Measurements from ENCODE around the gene PFN1. TPM values are rescaled to one million over a fixed set of nuclear protein-coding genes. Genes with fewer than 3 reads are reported as not detected.
"Not testable (repeated sequence)": the region's sequence is repeated elsewhere in the genome, so short reads cannot be mapped to it uniquely, and the experiment has no call there.

The PFN1 gene
- total RNA-seq, 2 donors from 2014 or later: 1,741 to 1,743 TPM

- ATAC-seq: peak; percentile 95 to 96
- DNase-seq (ENCODE audit: low spot score): peak; percentile 84
- H3K27me3 Mint-ChIP-seq: no peaks in the 10 kb centered on the region
- no peak overlapping the region for H3K27ac Mint-ChIP-seq
- H3K36me3 Mint-ChIP-seq: no peaks in the 10 kb centered on the region
- no peak overlapping the region for H3K4me3 Mint-ChIP-seq
- H3K4me1 Mint-ChIP-seq (ENCODE audit: low read depth in 2 of 2): no peaks in the 10 kb centered on the region
- H3K9me3 Mint-ChIP-seq: no peaks in the 10 kb centered on the region
These were observed 39.4 kb downstream of the PFN1 start for GRCh38 chr17:4908711-4909496.

GRCh38 chr17:4908301-4908700 is 40.0 kb downstream of the PFN1 start:
- Mint-ChIP-seq H3K36me3 (no peaks in the 10 kb centered on the region), H3K9me3 (no peaks in the 10 kb centered on the region), H3K4me3 (no peak overlapping the region), H3K4me1 (ENCODE audit: low read depth in 2 of 2) (peaks cover 3 to 5% of the 10 kb centered on the region in 2 donors), H3K27me3 (no peaks in the 10 kb centered on the region), H3K27ac (no peak overlapping the region)
- ATAC-seq (no peak), DNase-seq (ENCODE audit: low spot score) (no peak)

GRCh38 chr17:4906642-4907041 is 41.7 kb downstream of the PFN1 start:
- not testable (repeated sequence) for DNase-seq (ENCODE audit: low spot score); ATAC-seq; H3K27ac Mint-ChIP-seq; H3K36me3 Mint-ChIP-seq; H3K9me3 Mint-ChIP-seq; H3K4me3 Mint-ChIP-seq; H3K27me3 Mint-ChIP-seq
- peaks cover 15 to 19% of the 10 kb centered on the region in 2 donors for H3K4me1 Mint-ChIP-seq (ENCODE audit: low read depth in 2 of 2)

GRCh38 chr17:4903051-4903818 is 45.1 kb downstream of the PFN1 start, which contains the start of gene CHRNE:
TSS of gene CHRNE (minus strand) at chr17:4903098. CDS start at chr17:4903063, 35 bp downstream.
- Mint-ChIP-seq H3K36me3 (no peaks in the 10 kb centered on the region), H3K4me3 (peak within 1 kb of the TSS; percentile 84), H3K4me1 (ENCODE audit: low read depth in 2 of 2) (peaks cover 26 to 38% of the 10 kb centered on the region in 2 donors), H3K27me3 (no peaks in the 10 kb centered on the region), H3K27ac (peak within 1 kb of the TSS; percentile 82 to 92), H3K9me3 (no peaks in the 10 kb centered on the region)
- ATAC-seq (peak; percentile 13 to 31), DNase-seq (ENCODE audit: low spot score) (peak; percentile 76)

GRCh38 chr17:4902540-4902939 is 45.8 kb downstream of the PFN1 start:
- ATAC-seq: no peak
- peak overlapping the region; percentile 84 for H3K4me3 Mint-ChIP-seq
- H3K27ac Mint-ChIP-seq: peak overlapping the region; percentile 82 to 92
- H3K27me3 Mint-ChIP-seq: no peaks in the 10 kb centered on the region
- no peak for DNase-seq (ENCODE audit: low spot score)
- H3K36me3 Mint-ChIP-seq: no peaks in the 10 kb centered on the region
- no peaks in the 10 kb centered on the region for H3K9me3 Mint-ChIP-seq
- peaks cover 26 to 38% of the 10 kb centered on the region in 2 donors for H3K4me1 Mint-ChIP-seq (ENCODE audit: low read depth in 2 of 2)

- Mint-ChIP-seq H3K4me1 (ENCODE audit: low read depth in 2 of 2) (peaks cover 26 to 38% of the 10 kb centered on the region in 2 donors), H3K27ac (peak overlapping the region; percentile 82 to 92)
These were observed 46.5 kb downstream of the PFN1 start for GRCh38 chr17:4901648-4902344.

GRCh38 chr17:4901108-4901647 is 47.2 kb downstream of the PFN1 start:
- H3K4me1 Mint-ChIP-seq (ENCODE audit: low read depth in 2 of 2): peaks cover 26 to 38% of the 10 kb centered on the region in 2 donors
- DNase-seq (ENCODE audit: low spot score) (no peak), ATAC-seq (no peak)
- peak overlapping the region; percentile 89 for H3K4me3 Mint-ChIP-seq
- no peaks in the 10 kb centered on the region for H3K9me3 Mint-ChIP-seq
- peak overlapping the region; percentile 57 to 78 for H3K27ac Mint-ChIP-seq
- no peaks in the 10 kb centered on the region for H3K36me3 Mint-ChIP-seq
- no peaks in the 10 kb centered on the region for H3K27me3 Mint-ChIP-seq

More at GRCh38 chr17:4901648-4902344, 46.5 kb downstream of the PFN1 start:
- no peaks in the 10 kb centered on the region for H3K9me3 Mint-ChIP-seq
- H3K36me3 Mint-ChIP-seq: no peaks in the 10 kb centered on the region
- no peaks in the 10 kb centered on the region for H3K27me3 Mint-ChIP-seq
- peak overlapping the region; percentile 84 for H3K4me3 Mint-ChIP-seq
- ATAC-seq (peak; percentile 32 to 63), DNase-seq (ENCODE audit: low spot score) (no peak)

- H3K4me3 Mint-ChIP-seq: peak overlapping the region; percentile 89
- no peaks in the 10 kb centered on the region for H3K9me3 Mint-ChIP-seq
- no peaks in the 10 kb centered on the region for H3K27me3 Mint-ChIP-seq
- no peaks in the 10 kb centered on the region for H3K36me3 Mint-ChIP-seq
- peak overlapping the region; percentile 68 to 91 for H3K27ac Mint-ChIP-seq
- ATAC-seq (peak; percentile 56 to 59), DNase-seq (ENCODE audit: low spot score) (peak; percentile 79)
- H3K4me1 Mint-ChIP-seq (ENCODE audit: low read depth in 2 of 2): peaks cover 26 to 38% of the 10 kb centered on the region in 2 donors
These were observed 47.9 kb downstream of the PFN1 start for GRCh38 chr17:4900231-4901107.

- Mint-ChIP-seq H3K4me3 (peak within 1 kb of the TSS; percentile 89), H3K27me3 (no peaks in the 10 kb centered on the region), H3K4me1 (ENCODE audit: low read depth in 2 of 2) (peaks cover 26 to 38% of the 10 kb centered on the region in 2 donors), H3K36me3 (no peaks in the 10 kb centered on the region), H3K27ac (peak within 1 kb of the TSS; percentile 68 to 91), H3K9me3 (no peaks in the 10 kb centered on the region)
- ATAC-seq: peak; percentile 84 to 92
- peak; percentile 95 for DNase-seq (ENCODE audit: low spot score)
These were observed 48.7 kb downstream of the PFN1 start, which contains the start of gene C17orf107 for GRCh38 chr17:4899341-4900230. TSS of gene C17orf107 (plus strand) at chr17:4899536. CDS start at chr17:4899763, 227 bp downstream.

GRCh38 chr17:4898927-4899326 is 49.4 kb downstream of the PFN1 start:
- Mint-ChIP-seq H3K27ac (peak overlapping the region in 1 of 2 donors; percentile 68), H3K9me3 (no peaks in the 10 kb centered on the region), H3K36me3 (no peaks in the 10 kb centered on the region), H3K4me3 (peak overlapping the region; percentile 58), H3K27me3 (no peaks in the 10 kb centered on the region), H3K4me1 (ENCODE audit: low read depth in 2 of 2) (peaks cover 26 to 38% of the 10 kb centered on the region in 2 donors)
- ATAC-seq (no peak), DNase-seq (ENCODE audit: low spot score) (no peak)

GRCh38 chr17:4898351-4898750 is 50.0 kb downstream of the PFN1 start:
- DNase-seq (ENCODE audit: low spot score): no peak
- Mint-ChIP-seq H3K4me3 (peak overlapping the region; percentile 58), H3K36me3 (no peaks in the 10 kb centered on the region), H3K9me3 (no peaks in the 10 kb centered on the region), H3K27me3 (no peaks in the 10 kb centered on the region), H3K27ac (peak overlapping the region in 1 of 2 donors; percentile 65), H3K4me1 (ENCODE audit: low read depth in 2 of 2) (peaks cover 24 to 34% of the 10 kb centered on the region in 2 donors)
- no peak for ATAC-seq

- Mint-ChIP-seq H3K27ac (peak overlapping the region in 1 of 2 donors; percentile 65), H3K4me1 (ENCODE audit: low read depth in 2 of 2) (peaks cover 18 to 28% of the 10 kb centered on the region in 2 donors), H3K36me3 (no peaks in the 10 kb centered on the region), H3K9me3 (no peaks in the 10 kb centered on the region), H3K27me3 (no peaks in the 10 kb centered on the region), H3K4me3 (peak overlapping the region; percentile 58)
- DNase-seq (ENCODE audit: low spot score) (no peak), ATAC-seq (no peak)
These were observed 50.5 kb downstream of the PFN1 start for GRCh38 chr17:4897785-4898184.

Measured in natural killer cell treated with Interleukin-12 subunit alpha and Interleukin-12 subunit beta and Interleukin-15 and Interleukin-18, amount 100 ng/mL, for 72 hours (primary cell).